GM13976 (cell line): ENCODE data around the gene MLYCD.

Source experiments
- DNase-seq: peaks from one replicate; pipeline ENCODE4 v3.0.0; 2012; ENCODE audit warnings: low spot score
- CTCF ChIP-seq: IDR thresholded peaks from 2 replicates; pipeline ENCODE4 v1.5.1; 2012; ENCODE audit warnings: borderline replicate concordance, mild to moderate bottlenecking; ENCODE audit not compliant: insufficient read depth; ENCODE audit errors: extremely low read depth, missing control alignments, control extremely low read depth
- in situ Hi-C: fragments of 300-500 bp; cut with MboI; formaldehyde crosslinking; loops from one replicate; pipeline ENCODE4 v1.12.0; 2022; ENCODE audit warnings: low sequenced_read_pairs, mixed read lengths, inconsistent platforms; ENCODE audit not compliant: unreplicated experiment

Gene MLYCD

DNA sequence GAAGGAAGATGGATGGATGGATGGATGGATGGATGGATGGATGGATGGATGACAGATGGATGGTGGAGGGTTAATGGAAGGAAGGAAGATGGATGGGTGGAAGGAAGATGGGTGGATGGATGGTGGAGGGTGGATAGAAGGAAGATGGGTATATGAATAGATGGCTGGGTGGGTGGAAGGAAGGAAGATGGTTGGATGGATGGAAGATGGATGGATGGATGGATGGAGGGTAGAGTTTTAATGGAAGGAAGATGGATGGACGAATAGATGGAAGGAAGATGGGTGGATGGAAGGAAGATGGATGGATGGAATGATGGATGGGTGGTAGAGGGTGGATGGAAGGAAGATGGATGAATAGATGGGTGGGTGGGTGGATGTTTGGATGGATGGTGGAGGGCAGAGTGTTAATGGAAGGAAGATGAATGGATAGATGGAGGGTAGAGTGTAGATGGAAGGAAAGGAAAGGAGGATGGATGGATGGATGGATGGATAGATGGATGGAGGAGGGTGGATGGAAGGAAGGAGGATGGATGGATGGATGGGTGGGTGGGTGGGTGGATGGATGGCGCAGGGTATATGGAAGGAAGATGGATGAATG, 22.1 kb downstream of the MLYCD start:
- TF ChIP-seq CTCF = no peak
- in situ Hi-C loops = no loop called here
- no peak for DNase-seq

- in situ Hi-C loops = no loop called here
- no peak for TF ChIP-seq CTCF
- DNase-seq = no peak
Observed at GRCh38 chr16:83923581-83924365, 24.9 kb downstream of the MLYCD start.

- no peak for TF ChIP-seq CTCF
- in situ Hi-C loops = no loop called here
- no peak for DNase-seq
Observed at GRCh38 chr16:83924686-83925085, 25.8 kb downstream of the MLYCD start.

GRCh38 chr16:83925095-83925905, 26.4 kb downstream of the MLYCD start:
- in situ Hi-C loops = no loop called here
- no peak for TF ChIP-seq CTCF

GRCh38 chr16:83925957-83926725, 27.2 kb downstream of the MLYCD start:
- in situ Hi-C loops = no loop called here
- TF ChIP-seq CTCF = no peak

More at GRCh38 chr16:83925095-83925905, 26.4 kb downstream of the MLYCD start:
- no peak for DNase-seq

More at GRCh38 chr16:83925957-83926725, 27.2 kb downstream of the MLYCD start:
- no peak for DNase-seq
